NCI-H345 treated with DMSO at 0.1 percent for 48 hours (cell line): Measurements from ENCODE around the gene RALGPS1.
A peak's percentile ranks its signal among the peaks of the same experiment; 100 is the strongest.

Source experiments
- DNase-seq: peaks from one replicate; lab custom pipeline; 2025; ENCODE audit not compliant: unreplicated experiment; lab: John Stamatoyannopoulos, UW

The RALGPS1 gene

DNA sequence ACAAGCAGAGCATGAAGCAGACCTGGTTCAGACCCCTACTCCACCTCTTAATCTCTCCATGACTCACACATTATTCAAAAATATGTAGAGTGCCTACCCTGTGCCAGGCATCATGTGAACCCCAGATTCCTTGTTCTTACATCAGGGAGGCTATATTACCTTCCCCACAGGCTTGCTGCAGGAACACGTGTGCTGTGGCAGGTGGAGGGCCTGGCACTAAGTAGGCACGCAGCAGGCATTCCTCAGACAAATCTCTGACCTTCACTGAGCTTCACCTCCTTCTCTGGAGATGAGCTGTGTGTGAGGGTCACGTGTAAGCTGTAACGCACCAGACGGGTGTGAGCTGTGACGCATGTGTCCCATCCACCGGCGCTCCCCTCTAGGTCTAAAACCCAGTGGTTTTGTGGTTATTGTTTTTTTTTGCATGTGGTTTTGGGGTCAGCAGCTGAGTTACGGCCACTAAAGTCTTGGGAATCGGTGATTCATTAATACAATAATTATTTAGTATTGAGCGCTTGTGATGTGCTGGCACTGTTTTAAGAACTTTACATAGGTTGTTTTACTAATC is 177.5 kb downstream of the RALGPS1 start:
- no peak for DNase-seq

DNA sequence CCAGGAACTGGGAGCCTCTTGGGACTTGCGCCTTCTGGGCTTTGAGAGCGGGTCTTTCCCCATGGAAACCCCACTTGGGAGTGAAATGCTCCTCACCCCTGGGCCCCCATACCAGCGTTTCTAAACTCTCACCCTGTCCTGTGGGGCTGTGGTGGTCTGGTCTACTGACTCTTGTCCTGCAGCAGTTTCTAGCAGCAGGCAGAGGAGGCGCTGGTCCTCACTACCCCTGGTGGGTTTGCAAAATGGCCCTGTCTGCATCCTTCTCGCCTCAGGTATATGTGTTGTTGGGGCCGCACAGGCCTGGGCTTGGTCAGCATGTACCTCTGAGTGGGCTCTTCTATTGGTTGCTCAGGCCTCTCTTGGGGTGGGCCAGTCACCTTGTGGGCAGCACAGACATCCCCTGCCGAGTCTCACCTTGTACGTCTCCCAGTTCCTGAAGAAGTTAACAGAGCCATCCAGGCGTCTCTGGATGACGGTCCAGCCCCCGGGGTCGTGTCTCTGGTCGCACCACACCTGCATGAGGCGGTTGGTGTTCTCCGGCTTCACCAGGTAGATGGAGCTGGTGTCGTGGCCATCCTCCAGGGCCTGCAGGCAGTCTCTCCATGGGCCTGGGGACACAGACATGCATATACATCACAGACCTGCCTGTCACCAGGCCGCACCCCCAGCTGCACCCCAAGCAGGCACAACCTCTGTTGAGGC is 178.9 kb downstream of the RALGPS1 start:
- DNase-seq = no peak

DNA sequence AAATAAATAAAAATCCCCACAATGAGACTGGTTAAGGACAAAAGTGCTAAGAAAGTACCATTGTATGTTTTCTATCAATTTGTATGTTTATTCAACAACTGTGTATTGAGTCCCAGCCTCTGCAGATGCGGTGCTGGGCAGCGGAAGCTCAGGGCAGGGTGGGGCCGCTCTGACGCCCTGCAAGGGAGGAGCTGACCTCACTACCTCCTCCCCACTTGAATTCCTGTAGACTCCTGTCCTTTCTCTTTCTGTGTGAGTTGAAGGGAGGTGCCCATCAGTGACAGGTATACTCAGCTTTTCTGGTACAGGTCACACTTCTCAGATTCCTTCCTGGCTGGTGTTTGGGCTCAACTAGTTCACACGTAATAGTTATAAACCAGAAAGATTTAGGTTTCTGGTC is 180.8 kb downstream of the RALGPS1 start:
- no peak for DNase-seq

GRCh38 chr9:127096208-127096607 is 181.6 kb downstream of the RALGPS1 start:
- no peak for DNase-seq

GRCh38 chr9:127097683-127098082 is 183.1 kb downstream of the RALGPS1 start:
- DNase-seq = no peak

DNA sequence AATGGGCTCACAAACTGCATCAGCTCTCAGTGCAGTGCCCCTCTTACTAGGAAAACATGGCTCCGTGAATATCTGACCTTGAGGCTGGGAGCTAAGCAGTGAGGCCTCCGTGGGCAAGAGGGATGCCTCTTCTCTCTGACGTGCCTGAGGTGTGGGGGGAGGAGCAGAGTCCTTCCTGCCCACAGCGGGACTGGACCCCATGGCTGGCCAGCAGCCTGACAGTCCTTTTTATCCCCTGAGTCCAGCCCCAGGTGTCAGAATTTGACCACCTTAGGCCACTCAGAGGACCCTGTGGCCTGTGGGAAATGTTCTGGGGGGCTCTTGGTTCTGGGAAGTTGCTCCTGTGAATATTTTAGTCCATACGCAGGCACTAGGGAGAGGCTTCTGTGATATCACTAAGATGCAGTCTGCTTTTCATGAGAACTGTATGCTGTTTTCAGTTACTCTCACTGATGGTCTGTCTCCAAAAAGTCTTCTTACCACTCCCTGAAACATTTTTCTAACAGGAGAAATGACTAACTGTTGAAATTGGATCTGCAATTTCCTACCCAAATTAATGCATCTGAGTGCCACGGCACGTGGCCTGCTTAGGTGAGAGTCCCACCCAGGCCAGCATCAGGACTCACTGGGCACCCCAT is 184.5 kb downstream of the RALGPS1 start:
- no peak for DNase-seq

DNA sequence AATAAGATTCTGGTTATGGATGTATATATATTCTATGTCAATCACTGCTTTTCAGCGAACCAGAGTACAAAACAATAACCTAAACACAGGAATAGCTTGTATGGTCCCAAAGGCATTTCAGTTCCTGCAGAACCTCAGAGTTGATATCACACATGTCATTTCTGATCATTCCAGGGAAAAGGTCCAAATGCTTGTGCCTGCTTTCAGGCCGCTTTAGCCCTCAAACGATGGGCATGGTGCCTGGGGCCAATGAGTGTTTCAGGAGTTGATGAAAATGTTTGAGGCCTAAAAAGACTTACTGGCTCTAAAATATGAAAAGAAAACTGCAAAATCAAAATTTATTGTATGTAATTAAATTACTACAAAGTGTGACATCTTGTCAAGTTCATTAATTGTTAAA is 185.1 kb downstream of the RALGPS1 start:
- DNase-seq = no peak

GRCh38 chr9:127102176-127102575 is 187.6 kb downstream of the RALGPS1 start:
- DNase-seq = no peak

DNA sequence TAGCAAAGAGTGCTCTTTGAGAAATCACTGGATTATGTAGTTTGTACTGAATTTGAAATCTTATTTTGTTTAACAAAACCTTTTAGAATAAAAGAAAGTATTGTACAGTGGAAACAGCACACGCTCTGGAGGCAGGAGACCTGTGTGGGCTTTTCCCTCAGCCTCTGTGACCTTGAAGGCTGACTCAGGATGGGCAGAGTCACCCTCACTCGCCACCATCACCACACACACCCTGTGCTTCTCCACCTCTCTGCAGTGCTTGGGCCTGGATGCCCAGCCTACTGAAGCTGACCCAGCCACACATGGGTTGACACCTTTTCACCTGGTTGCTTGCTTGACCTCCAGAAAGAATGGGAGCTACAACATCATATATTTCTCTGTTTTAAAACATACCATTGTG is 188.2 kb downstream of the RALGPS1 start:
- no peak for DNase-seq

DNA sequence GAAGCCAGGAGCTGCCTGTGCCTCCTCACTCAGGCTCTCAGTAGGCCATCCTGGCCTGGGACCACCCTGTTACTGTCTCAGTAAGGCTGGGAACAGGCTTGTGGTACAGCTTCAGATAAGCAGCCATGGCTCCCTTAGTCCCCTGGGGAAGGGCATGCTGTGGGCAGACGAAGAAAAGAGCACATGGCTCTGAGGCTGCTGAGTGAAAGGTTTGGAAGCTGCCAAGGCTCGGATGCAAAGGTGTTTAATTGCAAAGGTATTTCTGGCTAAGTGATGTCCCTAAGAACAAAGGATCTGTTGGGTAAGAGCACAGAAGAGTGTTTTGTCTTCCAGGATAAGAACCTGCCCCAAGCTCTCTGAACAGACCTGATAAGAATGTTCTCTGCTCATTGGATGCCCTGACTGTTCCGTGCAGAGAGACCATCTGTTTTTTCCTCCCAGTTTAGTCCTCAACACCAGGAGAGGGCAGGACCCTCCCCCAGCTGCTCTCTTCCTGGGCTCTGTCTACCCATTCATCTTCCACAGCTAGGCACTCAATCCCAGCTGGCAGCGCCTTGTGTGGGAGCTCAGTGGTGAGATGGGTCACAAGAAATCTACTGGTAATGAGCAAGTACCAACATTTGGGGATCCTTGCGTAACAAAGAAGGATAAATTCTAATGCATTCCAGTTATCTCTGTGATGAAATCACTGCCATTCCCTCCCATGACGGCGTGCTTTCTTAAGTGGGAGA is 190.2 kb downstream of the RALGPS1 start:
- DNase-seq = no peak

DNA sequence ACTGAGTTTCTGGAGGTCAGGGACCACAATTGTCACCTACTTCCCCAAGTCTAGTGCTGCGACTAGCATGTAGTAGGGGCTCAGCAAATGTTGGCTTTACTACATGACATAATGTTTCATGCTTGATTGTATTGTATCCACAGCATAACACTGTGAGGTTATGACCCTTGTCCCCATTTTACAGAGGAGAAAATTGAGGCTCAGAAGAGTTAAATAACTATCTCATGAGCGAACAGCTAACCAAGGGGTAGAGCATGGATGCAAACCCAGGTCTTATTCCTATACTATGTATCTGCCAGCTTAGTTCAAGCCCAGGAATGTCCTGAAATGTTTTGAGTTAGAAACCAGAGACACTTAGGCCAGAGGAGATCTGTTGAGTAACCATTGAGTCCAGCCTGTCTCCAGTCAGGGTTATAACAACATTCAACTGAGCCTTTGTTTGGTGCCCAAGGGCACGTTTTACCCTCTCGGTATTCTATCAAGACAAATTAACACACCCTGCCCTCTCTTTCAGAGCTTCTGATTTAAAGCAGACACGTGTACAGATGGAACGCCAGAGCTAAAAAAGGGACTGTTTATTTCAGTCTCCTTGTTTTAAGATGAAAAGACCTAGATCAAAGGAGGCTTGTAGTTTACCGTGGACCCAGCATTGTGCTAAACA is 191.4 kb downstream of the RALGPS1 start:
- no peak for DNase-seq

DNA sequence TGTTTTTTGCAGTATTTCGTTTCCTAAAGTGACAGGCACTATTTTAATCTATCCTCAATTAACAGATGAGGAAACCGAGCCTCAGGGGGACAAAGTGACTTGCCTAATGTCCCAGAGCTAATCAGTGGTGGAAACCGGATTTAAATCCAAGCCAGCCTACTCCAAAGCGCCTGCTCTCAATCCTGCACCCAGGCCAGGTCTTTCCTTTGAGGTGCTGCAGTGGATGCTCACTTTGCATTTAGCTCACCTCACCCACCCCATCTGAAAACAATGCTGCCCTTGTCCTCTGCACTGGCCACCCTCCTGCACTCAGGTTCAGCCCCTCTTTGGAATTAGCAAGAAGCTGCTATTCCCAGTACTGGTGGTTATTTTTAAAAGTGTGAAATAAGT is 191.9 kb downstream of the RALGPS1 start:
- no peak for DNase-seq

GRCh38 chr9:127107171-127107928 is 192.8 kb downstream of the RALGPS1 start:
- DNase-seq = no peak

DNA sequence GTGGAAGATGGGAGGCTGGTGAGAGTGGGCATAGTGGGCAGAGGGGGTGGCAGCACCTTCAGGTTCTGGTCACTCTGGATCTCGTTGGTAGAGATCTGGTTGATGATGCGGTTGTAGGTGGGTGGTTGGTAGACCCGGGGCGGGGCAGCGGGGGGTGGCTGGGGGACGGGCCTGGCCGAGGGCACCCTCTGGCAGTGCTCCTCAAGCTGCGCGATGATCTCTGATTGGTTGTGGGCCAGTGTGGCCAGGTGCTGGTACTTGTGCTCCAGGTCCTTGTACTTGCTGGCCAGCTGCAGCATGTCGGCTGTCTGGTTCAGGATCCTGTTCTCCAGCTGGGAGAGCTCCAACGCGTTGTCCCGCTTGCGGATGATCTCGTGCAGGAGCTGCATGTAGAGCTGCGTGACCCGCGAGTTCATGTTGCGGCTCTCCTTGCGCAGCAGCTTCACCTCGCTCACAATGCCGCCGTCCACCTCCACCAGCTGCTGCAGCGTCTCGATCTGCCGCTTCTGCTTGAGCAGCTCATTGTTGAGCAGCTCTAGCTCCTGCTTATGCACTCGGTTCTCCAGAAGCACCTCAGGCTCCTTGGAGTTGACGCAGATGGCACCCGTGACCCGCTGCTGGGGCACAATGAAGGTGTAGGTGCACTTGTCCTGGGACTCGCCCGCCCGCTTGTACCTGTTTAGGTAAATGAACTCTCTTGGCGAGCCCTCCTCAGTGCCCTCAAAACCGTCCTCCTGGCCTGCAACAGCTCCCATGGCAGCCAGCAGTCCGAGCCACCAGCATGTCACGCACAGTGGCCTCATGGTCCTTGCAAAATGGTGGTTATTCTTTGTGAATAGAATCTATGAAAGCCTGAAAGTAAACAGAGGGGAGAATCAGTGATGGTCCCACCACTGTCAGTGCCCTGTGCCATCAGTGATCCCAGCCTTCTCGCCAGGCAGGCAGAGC is 193.6 kb downstream of the RALGPS1 start:
- DNase-seq = no peak

GRCh38 chr9:127109212-127109711 is 194.7 kb downstream of the RALGPS1 start:
- DNase-seq = no peak

GRCh38 chr9:127112056-127112455 is 197.5 kb downstream of the RALGPS1 start:
- peak; percentile 20 for DNase-seq

DNA sequence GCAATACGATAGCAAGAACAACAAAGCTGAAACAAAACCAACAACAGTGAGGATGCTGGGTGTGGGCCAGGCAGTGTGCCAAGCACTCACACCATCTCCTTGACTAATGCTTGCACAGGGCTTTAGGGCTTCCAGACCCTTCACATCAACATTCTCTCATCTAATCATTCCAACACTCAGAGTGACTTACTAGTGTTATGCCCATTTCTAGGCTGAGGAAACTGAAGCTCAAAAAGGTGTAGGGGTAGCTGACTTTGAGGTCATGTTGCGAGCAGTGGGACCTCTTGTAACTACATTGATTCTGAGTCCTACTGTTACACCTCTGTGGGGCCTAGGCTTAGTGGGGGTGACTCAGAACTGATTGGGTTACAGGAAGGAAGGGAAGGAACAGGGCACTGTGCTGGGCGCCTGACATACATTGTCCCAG is 198.2 kb downstream of the RALGPS1 start:
- DNase-seq = no peak

GRCh38 chr9:127113191-127113972 is 198.8 kb downstream of the RALGPS1 start:
- no peak for DNase-seq

GRCh38 chr9:127114606-127115005 is 200.0 kb downstream of the RALGPS1 start:
- no peak for DNase-seq
